Measurements from ENCODE around the gene LCK.

Gene LCK

GRCh38 chr1:32241001-32241763, 9.9 kb upstream of the LCK start:
- DNase-seq (ENCODE audit: extremely low read depth, insufficient read length) = peak; percentile 75
- no peaks in the 10 kb centered on the region for H3K36me3 ChIP-seq (ENCODE audit: control insufficient read depth, insufficient read depth, low read length)
- peak overlapping the region; percentile 68 for H3K4me3 ChIP-seq (replicated peaks; ENCODE audit: low read depth, low read length)
- H3K27me3 ChIP-seq (replicated peaks; ENCODE audit: control insufficient read depth, insufficient read depth, low read length) = no peaks in the 10 kb centered on the region
- TF ChIP-seq CTCF (IDR thresholded peaks at IDR 0.05; ENCODE audit: insufficient read depth, low read length, poor library complexity, severe bottlenecking) = no peak

DNA sequence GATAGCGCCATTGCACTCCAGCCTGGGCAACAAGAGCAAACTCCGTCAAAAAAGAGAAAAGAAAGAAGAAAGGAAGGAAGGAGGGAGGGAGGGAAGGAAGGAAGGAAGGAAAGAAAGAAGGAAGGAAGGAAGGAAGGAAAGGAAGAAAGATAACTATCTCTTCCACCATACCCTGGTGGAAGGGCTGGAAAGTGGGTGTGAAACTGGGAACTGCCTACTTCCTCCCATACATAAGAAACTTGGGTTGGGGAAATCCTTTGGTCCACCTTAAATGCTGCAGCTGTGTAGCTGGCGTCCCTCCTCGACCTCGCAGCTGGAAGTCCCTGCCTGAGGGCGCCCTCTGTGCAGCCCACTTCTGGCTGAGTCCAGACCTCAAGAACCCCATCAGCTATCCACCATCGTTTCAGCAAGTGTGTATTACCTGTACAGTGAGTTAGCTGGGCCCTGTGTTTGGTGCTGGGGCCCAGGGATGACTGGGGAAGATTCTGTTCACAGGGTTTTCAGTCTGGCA, 8.7 kb upstream of the LCK start:
- TF ChIP-seq CTCF (IDR thresholded peaks at IDR 0.05; ENCODE audit: insufficient read depth, low read length, poor library complexity, severe bottlenecking) = no peak
- H3K27me3 ChIP-seq (replicated peaks; ENCODE audit: control insufficient read depth, insufficient read depth, low read length) = no peaks in the 10 kb centered on the region
- H3K4me3 ChIP-seq (replicated peaks; ENCODE audit: low read depth, low read length) = no peak overlapping the region
- H3K36me3 ChIP-seq (ENCODE audit: control insufficient read depth, insufficient read depth, low read length) = no peaks in the 10 kb centered on the region
- DNase-seq (ENCODE audit: extremely low read depth, insufficient read length) = peak; percentile 33

DNA sequence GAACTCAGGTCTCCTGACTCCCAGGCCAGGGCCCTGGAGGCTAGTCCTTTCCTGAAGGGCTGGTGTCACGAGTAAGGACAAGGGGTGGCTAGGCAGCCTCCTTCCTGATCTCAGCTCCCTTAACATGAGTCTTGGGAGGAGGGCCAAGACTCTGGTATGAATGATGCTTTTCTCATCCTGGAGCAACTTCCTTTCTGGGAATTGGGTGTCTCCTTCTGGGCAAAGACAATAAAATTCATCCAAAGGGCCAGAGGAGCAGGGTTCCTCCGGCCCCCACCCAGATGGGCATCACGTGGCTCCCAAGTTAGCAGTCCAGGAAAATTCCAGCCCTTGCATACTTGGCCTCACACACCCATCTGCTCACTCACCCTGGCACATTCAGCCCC, 4.2 kb upstream of the LCK start, which contains the start of gene FAM167B:
Gene FAM167B (plus strand): TSS at position 335 of the 386 bp plus-strand sequence. CDS start 200 bp downstream, outside the sequence.
- Histone ChIP-seq H3K4me3 (replicated peaks; ENCODE audit: low read depth, low read length) (no peak within 1 kb of the TSS), H3K27me3 (replicated peaks; ENCODE audit: control insufficient read depth, insufficient read depth, low read length) (no peaks in the 10 kb centered on the region), H3K36me3 (ENCODE audit: control insufficient read depth, insufficient read depth, low read length) (no peaks in the 10 kb centered on the region)
- TF ChIP-seq CTCF (IDR thresholded peaks at IDR 0.05; ENCODE audit: insufficient read depth, low read length, poor library complexity, severe bottlenecking) = no peak
- DNase-seq (ENCODE audit: extremely low read depth, insufficient read length) = no peak

DNA sequence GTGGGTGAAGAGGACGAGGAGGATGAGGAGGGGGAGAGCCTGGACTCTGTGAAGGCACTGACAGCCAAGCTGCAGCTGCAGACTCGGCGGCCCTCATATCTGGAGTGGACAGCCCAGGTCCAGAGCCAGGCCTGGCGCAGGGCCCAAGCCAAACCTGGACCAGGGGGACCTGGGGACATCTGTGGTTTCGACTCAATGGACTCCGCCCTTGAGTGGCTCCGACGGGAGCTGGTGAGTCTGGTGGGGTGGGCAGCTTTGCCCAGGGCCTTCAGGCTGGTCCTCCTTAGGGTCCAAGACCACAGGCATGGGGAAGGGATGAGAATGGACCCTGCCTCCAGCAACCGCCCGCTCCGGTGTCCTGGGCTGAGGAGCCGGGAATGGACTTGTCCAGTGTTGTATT, 3.6 kb upstream of the LCK start:
- TF ChIP-seq CTCF (IDR thresholded peaks at IDR 0.05; ENCODE audit: insufficient read depth, low read length, poor library complexity, severe bottlenecking) = no peak
- H3K36me3 ChIP-seq (ENCODE audit: control insufficient read depth, insufficient read depth, low read length) = no peaks in the 10 kb centered on the region
- H3K27me3 ChIP-seq (replicated peaks; ENCODE audit: control insufficient read depth, insufficient read depth, low read length) = no peaks in the 10 kb centered on the region
- DNase-seq (ENCODE audit: extremely low read depth, insufficient read length) = no peak
- H3K4me3 ChIP-seq (replicated peaks; ENCODE audit: low read depth, low read length) = no peak overlapping the region

GRCh38 chr1:32247983-32248889, 2.8 kb upstream of the LCK start:
- peak; percentile 98 for TF ChIP-seq CTCF (IDR thresholded peaks at IDR 0.05; ENCODE audit: insufficient read depth, low read length, poor library complexity, severe bottlenecking)
- H3K36me3 ChIP-seq (ENCODE audit: control insufficient read depth, insufficient read depth, low read length) = no peaks in the 10 kb centered on the region
- H3K27me3 ChIP-seq (replicated peaks; ENCODE audit: control insufficient read depth, insufficient read depth, low read length) = no peaks in the 10 kb centered on the region
- no peak overlapping the region; the same call in 1 of the 2 replicates for H3K4me3 ChIP-seq (replicated peaks; ENCODE audit: low read depth, low read length)
- peak; percentile 88 for DNase-seq (ENCODE audit: extremely low read depth, insufficient read length)

Measured in GM06990 (cell line).